ENCODE data around the gene CILP2.

The CILP2 gene

DNA sequence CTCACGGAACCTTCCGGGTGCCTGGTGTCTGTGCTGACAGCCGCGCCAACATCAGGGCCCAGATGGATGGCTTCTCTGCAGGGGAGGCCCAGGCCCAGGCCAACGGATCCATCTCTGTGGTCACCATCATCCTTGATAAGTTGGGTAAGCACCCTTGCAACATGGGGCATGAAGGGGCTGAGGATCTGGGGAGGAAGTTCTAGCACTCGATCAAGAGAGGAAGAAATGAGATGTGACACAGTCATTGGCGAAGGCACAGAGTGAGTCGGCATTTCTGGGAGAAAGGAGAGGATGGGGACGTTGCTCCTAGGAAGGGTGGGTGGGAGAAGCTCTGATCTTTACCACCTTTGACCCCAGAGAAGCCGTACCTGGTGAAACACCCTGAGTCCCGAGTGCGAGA is 4.4 kb downstream of the CILP2 start:
- no peak overlapping the region for H3K4me3 ChIP-seq (ENCODE audit: low read depth, low read length)
- DNase-seq (ENCODE audit: low read depth): no peak
- TF ChIP-seq, protein P1, sequence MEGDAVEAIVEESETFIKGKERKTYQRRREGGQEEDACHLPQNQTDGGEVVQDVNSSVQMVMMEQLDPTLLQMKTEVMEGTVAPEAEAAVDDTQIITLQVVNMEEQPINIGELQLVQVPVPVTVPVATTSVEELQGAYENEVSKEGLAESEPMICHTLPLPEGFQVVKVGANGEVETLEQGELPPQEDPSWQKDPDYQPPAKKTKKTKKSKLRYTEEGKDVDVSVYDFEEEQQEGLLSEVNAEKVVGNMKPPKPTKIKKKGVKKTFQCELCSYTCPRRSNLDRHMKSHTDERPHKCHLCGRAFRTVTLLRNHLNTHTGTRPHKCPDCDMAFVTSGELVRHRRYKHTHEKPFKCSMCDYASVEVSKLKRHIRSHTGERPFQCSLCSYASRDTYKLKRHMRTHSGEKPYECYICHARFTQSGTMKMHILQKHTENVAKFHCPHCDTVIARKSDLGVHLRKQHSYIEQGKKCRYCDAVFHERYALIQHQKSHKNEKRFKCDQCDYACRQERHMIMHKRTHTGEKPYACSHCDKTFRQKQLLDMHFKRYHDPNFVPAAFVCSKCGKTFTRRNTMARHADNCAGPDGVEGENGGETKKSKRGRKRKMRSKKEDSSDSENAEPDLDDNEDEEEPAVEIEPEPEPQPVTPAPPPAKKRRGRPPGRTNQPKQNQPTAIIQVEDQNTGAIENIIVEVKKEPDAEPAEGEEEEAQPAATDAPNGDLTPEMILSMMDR (IDR thresholded peaks at IDR 0.05; ENCODE audit: control insufficient read depth, extremely low read depth, insufficient read depth): no peak

DNA sequence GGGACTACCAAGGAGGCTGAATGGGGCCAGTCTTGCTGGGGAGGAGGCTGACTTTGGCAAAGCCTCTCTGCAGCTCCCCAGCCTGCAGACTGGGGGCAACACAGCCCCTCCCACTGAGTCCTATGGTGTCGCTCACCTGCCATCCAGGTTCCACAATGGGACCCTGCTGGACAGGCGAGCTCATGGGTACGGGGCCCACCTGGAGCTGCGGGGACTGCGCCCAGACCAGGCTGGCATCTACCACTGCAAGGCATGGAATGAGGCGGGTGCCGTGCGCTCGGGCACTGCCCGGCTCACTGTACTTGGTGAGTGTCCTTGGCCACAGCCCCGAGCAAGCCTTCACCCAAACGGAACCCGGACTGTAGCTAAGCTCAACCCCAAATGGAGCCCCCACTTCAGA is 5.0 kb downstream of the CILP2 start:
- DNase-seq (ENCODE audit: low read depth): no peak
- TF ChIP-seq, protein P1 (IDR thresholded peaks at IDR 0.05; ENCODE audit: control insufficient read depth, extremely low read depth, insufficient read depth): no peak
- no peak overlapping the region for H3K4me3 ChIP-seq (ENCODE audit: low read depth, low read length)

DNA sequence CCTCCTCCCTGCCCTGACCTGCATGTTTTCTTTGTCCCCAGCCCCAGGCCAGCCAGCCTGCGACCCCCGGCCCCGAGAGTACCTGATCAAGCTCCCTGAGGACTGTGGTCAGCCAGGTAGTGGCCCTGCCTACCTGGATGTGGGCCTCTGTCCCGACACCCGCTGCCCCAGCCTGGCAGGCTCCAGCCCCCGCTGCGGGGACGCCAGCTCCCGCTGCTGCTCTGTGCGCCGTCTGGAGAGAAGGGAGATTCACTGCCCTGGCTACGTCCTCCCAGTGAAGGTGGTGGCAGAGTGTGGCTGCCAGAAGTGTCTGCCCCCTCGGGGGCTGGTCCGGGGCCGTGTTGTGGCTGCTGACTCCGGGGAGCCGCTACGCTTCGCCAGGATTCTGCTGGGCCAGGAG is 5.6 kb downstream of the CILP2 start:
- DNase-seq (ENCODE audit: low read depth): no peak
- no peak overlapping the region for H3K4me3 ChIP-seq (ENCODE audit: low read depth, low read length)
- TF ChIP-seq, protein P1 (IDR thresholded peaks at IDR 0.05; ENCODE audit: control insufficient read depth, extremely low read depth, insufficient read depth): no peak

DNA sequence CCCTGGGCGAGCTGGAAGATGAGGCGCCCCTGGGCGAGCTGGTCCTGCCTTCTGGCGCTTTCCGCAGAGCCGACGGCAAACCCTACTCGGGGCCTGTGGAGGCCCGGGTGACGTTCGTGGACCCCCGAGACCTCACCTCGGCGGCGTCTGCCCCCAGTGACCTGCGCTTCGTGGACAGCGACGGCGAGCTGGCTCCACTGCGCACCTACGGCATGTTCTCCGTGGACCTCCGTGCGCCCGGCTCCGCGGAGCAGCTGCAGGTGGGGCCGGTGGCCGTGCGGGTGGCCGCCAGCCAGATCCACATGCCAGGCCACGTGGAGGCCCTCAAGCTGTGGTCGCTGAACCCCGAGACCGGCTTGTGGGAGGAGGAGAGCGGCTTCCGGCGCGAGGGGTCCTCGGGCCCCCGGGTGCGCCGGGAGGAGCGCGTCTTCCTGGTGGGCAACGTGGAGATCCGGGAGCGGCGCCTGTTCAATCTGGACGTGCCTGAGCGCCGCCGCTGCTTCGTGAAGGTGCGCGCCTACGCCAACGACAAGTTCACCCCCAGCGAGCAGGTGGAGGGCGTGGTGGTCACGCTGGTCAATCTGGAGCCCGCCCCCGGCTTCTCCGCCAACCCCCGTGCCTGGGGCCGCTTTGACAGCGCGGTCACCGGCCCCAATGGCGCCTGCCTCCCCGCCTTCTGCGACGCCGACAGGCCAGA is 6.3 kb downstream of the CILP2 start:
- no peak for DNase-seq (ENCODE audit: low read depth)
- TF ChIP-seq, protein P1 (IDR thresholded peaks at IDR 0.05; ENCODE audit: control insufficient read depth, extremely low read depth, insufficient read depth): no peak

DNA sequence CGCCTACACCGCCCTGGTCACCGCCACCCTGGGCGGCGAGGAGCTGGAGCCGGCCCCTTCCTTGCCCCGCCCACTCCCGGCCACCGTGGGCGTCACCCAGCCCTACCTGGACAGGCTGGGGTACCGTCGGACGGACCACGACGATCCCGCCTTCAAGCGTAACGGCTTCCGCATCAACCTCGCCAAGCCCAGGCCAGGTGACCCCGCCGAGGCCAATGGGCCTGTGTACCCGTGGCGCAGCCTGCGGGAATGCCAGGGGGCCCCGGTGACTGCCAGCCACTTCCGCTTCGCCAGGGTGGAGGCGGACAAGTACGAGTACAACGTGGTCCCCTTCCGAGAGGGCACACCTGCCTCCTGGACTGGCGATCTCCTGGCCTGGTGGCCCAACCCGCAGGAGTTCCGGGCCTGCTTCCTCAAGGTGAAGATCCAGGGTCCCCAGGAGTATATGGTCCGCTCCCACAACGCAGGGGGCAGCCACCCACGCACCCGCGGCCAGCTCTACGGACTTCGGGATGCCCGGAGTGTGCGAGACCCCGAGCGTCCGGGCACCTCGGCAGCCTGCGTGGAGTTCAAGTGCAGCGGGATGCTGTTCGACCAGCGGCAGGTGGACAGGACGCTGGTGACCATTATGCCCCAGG is 7.0 kb downstream of the CILP2 start:
- H3K4me3 ChIP-seq (ENCODE audit: low read depth, low read length): no peak overlapping the region
- TF ChIP-seq, protein P1 (IDR thresholded peaks at IDR 0.05; ENCODE audit: control insufficient read depth, extremely low read depth, insufficient read depth): no peak
- DNase-seq (ENCODE audit: low read depth): no peak

More for the DNA sequence above, 6.3 kb downstream of the CILP2 start:
- H3K4me3 ChIP-seq (ENCODE audit: low read depth, low read length): no peak overlapping the region

DNA sequence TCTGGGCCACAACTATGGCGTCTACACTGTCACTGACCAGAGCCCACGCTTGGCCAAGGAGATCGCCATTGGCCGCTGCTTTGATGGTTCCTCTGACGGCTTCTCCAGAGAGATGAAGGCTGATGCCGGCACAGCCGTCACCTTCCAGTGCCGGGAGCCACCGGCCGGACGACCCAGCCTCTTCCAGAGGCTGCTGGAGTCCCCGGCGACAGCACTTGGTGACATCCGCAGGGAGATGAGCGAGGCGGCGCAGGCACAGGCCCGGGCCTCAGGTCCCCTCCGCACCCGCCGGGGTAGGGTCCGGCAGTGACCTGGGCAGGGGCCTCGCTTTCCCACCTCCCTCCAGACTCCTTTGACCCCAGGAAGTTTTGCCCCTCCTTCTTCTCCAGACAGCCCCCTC is 7.6 kb downstream of the CILP2 start:
- TF ChIP-seq, protein P1 (IDR thresholded peaks at IDR 0.05; ENCODE audit: control insufficient read depth, extremely low read depth, insufficient read depth): no peak
- no peak overlapping the region for H3K4me3 ChIP-seq (ENCODE audit: low read depth, low read length)
- no peak for DNase-seq (ENCODE audit: low read depth)
